DMS114 treated with DMSO at 0.1 percent for 48 hours (cell line): ENCODE measurements around the gene MTG2.
A peak's percentile ranks its signal among the peaks of the same experiment; 100 is the strongest.
"Not testable (repeated sequence)": the region's sequence is repeated elsewhere in the genome, so short reads cannot be mapped to it uniquely, and the experiment has no call there.

Experiments
- DNase-seq: peaks from one replicate; lab custom pipeline; 2025; ENCODE audit not compliant: unreplicated experiment; lab: John Stamatoyannopoulos, UW

The MTG2 gene

DNA sequence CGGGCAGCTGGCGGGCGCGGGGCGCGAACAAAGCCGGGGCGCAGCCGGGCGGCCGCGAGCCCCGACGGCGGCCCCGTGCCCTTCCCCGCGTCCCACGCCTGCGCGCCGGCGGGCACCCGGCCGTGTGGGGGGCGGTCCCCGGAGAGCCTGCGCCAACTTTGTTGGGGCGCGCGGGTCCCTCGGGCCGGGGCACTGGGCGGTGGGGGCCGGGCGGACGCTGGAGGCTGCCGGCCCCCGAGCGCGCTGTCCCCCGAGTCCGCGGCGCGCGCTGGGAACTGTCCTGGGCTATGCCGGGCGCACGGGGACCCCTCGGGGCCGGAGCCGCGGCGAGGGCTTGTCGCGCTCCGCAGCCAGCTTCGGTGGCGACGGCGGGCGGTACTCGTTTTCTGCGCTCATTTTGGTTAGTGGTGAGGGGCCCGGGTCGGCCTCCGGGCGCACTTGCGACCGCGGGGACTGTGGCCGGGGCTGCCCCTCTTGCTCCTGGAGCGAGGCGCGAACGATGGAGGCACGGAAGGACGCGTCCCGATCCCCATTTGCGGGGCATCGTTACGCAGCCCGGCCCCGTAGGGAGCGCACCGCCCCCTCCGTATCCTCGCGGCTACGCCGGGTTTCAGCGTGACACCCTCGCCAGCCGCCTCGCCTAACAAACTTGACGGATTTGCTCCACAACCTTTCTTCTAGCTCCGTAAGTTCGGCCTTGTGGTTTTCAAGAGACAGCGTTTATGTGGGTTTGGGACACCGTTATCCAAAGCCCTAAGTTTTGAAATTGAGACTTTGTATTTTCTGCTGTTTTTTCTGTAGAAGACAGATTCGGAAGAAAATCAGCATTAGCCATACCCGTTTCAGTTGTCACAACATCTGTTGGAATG, 38.6 kb upstream of the MTG2 start:
- DNase-seq, result peak; percentile 22

DNA sequence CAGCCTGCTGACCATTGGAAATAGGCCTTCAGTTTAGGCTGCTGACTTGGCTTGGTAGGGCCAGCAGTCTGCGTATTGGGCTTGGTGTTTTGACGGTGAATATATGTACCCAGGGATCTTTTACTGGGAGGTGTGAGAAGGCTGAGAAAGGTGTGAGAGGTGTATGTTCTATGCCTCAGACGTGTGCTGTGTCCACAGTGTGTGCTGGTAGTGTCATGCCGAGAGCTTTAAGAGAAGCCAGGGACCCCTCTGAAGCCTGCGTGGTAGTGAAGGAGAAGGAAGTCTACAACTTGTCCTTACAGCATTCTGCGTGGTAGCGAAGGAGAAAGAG, 37.2 kb upstream of the MTG2 start:
- no peak for DNase-seq

DNA sequence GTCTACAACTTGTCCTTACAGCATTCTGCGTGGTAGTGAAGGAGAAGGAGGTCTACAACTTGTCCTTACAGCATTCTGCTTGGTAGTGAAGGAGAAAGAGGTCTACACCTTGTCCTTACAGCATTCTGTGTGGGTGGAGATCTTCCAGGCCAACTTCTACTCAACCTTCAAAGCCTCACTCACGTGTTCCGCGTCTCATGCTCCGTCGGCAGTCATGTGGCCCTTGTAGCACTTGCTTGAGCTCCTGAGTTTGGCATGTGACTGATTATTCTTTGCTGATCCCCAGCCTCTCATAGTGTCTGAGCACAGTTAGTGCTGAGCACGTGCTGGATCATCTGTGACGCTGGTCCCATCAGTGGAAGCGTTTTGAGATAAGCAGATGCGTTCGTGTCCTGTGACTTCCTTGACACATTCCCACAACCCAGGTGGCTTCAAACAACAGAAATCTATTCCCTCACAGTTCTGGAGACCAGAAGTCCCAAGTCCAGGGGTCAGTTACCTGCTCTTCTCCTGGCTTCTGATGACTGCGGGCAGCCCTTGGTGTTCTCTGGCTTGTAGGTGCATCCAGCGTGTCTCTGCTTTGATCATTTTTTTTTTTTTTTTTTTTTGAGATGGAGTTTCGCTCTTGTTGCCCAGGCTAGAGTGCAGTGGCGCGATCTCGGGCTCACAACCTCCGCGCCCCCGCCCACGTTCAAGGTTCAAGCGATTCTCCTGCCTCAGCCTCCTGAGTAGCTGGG, 36.6 kb upstream of the MTG2 start:
- DNase-seq, result no peak

DNA sequence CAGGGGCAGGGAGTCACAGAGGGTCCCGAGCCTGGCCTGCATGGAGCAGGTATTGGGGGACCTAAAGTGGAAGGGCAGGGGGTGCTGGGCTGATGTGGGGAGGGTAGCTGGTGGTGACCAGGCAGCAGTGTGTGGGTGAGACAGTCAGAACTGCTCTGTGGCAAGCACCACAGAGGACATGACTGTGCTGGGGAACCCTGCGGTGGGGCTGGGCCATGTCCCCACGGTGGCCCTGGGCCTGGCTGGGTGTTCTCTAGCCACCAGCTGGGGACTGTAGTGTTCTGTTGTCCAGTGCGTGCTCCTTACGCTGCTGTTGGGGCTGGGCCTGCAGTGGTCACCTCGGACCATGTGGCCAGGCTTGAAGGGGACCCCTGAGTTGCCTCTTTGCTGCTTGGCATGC, 35.7 kb upstream of the MTG2 start:
- DNase-seq, result no peak

DNA sequence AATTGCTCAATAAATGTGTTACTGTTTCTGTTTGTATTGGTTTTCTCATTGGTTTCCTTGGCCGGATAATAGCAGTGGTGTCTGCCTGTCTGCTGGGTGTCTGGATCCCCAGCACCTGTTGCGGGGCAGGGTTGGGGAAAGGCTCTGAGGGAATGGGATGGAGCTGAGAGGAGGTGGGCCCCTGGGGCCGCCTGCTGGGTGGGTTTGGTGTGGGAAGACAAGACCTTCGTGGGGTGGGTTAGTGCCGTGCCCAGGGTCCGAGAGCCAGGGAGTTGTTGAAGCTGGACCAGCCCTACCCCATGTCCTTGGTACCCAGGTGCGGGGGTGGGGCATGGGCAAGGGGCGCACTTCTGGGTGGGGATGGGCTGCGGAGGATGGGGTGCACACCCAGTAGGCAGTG, 35.3 kb upstream of the MTG2 start:
- no peak for DNase-seq

DNA sequence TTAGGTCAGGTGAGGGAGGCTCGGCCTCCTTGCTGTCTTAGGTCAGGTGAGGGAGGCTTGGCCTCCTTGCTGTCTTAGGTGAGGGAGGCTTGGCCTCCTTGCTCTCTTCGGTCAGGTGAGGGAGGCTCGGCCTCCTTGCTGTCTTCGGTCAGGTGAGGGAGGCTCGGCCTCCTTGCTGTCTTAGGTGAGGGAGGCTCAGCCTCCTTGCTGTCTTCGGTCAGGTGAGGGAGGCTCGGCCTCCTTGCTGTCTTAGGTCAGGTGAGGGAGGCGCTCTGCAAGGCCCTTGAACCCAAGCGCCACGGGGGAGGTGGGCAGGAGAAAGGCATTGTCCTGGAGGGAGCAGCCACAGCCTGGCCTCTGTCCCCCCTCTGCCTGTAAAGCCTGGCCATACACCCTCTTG, 34.4 kb upstream of the MTG2 start:
- DNase-seq, result not testable (repeated sequence)

DNA sequence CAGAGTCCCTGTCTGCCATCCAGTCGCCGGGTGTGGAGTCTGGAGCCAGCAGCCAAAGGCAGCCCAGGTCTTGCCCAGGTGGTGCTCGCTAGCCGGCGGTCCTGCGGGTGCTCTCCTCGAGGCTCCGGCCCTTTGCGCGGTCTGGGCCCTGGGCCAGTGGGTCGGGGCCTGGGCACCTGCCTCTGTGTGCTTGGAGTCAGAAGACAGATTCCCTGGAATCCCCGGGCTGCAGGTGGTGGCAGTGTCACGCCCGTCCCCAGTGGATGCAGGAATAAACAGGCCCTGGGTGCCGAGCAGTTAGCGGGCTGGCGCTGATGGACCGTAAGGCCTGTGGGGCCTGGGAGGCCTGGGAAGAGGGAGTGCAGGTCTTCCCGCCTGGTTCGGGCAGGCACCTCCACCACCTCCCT, 33.9 kb upstream of the MTG2 start:
- DNase-seq, result no peak

DNA sequence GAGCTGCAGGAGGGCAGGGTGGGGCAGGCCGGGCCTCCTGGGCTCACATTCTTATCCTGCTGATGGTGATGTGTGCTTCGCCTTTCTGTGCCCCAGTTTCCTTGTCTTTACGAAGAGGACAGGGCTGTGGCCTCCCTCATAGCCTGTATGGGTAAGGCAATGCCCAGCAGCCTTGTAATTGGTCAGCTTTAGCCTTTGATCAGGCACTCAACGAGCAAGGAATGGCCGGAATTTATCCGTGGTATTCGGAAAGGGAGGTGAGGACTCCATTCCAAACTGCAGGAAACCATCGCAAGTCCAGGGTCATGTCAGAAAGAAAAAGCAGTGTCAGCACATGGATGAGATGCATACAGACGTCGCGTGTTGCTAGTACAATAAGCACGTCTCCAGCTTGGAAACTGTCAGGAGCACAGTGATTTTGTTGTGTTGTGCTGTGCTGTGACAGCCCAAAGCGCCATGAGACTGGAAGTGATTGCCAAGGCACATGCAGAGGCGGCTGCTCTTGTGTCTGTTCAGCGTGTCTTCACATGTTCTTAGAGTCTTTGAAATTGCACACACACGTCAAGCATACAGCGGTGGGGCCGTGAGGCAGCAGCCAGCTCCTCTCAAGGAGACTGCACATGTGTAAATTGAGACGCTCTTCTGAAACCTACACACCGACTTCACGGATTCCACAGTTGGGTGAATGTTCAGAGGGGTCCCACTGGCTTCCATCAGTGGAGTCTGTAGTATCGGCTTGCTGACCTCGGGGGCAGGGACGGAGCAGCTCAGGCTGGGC, 33.1 kb upstream of the MTG2 start:
- no peak for DNase-seq

DNA sequence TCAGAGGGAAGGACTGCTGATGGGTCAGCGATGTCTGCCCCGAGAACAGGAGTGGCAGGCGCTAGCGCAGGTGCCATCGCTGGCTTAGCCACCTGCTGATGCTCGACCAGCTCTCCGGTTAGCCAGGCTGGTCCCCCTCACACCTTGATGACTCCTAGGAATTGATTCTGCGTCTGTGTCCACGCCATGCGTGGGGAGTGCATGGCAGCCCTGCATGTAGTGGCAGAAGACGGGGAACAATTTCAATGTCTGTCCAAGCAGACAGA, 32.6 kb upstream of the MTG2 start:
- no peak for DNase-seq

DNA sequence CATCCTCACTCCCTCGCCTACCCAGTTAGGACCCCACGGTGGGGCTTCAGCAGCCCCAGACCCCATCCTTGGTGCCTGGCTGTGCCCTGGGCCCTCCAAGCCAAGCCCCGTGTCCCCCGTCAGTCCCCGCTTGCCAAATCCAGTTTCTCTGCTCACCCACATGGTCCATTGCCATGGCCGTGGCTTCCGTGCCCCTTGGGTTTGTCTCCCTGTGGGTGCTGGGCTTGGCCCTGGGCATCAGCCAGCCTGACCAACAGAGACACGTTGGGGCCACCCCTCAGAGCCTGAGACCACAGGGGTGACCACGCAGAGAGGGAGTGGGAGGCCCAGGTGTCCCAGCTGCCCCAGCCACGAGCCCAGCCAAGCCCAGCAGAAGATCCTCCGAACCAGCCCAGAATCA, 31.6 kb upstream of the MTG2 start:
- no peak for DNase-seq

DNA sequence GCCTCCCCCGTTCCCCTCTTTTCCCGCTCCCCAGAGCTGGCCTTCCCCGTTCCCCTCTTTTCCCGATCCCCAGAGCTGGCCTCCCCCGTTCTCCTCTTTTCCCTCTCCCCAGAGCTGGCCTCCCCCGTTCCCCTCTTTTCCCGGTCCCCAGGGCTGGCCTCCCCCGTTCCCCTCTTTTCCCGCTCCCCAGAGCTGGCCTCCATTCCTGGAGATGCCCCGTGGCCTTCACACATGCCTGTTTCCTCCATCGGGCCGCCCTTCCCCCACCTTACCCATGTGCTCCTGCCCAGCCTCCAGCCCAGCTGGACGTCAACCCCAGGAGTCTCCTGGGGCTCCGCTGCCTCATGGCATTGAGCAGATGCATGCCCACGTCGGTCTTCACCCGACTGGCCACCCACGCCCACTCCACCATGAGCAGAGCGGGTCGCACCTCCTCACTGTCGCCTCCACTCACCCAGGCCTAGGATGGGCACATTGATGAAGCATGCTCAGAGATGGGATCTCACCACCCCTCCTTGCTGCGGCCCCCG, 30.9 kb upstream of the MTG2 start:
- no peak for DNase-seq

DNA sequence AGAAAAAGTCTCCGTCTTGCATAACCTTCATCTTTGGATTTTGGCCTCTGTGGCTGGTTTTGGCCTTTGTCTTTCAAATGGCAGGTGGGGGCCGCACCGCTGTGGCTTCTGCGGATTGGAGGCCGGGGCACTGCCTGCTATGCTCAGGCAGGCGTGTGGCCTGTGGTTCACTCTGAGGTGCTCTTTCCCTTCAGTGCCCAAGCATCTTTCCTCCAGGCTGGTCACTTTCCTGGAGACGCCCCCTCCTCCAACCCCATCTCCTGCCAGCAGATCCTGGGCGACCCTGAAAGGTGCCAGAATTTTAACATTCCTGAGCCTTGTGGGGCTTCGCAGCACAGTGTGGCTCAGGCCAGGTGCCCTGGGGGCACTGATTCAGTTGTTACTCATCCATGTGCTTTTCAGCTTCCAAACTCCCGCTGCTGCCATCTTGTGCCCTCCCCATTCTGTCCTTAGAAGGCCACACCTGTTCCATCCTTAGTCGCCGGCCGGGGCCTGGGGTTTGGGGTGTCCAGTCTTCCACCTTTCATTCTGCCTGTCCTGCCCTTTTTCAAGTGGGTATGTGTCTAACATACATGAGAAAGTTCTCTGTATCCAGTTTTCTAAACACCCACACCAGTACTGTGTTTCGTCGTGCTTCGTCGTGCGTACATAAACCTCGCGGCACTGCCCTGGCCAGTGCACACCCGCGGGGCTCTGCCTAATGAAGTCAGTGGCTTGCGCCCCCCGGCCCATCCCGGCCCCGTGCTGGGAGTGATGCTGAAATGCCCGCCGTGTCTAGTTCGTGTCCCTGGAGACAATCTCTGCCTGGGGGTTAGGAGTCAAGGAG, 27.2 kb upstream of the MTG2 start:
- DNase-seq, result no peak

DNA sequence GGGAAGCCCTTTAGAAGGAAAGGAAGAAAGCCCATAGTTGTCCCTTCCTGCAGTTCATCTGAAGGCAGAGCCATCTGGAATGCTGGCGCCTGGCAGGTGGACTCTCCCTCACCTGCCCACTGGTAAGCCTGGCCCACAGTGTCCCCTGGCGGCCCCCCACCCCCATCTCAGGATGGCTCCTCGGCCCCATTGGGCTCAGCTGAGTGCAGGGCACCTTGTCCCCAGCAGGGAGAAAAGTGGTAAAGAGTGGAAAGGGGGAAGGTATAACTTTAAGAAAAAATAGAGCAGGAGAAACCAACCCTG, 26.6 kb upstream of the MTG2 start:
- no peak for DNase-seq

DNA sequence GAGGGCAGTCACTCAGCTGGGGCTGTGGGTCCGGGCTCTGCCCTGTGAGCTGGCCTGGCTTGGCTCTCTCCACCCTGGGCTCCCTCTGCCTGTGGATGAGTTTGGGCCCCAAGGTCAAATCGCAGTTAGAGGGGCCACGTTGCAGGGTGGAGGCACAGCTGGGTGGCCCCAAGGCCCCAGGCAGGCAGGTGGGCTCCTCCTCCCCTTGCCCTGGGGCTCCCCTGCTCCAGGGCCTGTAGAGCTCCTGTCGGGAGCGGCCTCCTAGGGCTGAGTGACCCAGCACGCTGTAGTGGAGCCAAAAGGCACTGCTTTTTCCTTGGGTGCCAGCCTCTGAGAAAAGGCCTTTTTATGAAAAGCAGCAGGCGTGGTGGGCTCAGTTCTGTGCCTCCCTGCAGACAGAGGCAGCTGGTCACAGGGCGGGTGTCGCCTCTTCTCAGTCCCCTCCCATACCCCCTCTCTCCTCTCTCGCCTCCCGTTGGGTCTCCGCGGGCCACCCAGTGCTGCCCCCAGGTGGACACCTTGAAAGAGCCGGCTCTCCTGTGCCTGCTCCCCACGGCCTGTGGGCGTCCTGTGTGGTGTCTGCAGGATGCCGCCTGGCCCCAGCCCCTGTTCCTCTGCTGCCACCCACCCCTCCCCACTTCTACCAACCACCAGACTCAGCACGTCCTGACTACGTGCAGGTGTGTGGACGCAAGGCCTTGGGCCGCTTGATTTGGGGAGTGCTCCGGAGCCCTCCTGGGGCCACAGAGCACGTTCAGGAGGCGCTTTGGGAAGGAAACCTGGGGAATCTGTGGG, 26.0 kb upstream of the MTG2 start:
- no peak for DNase-seq

DNA sequence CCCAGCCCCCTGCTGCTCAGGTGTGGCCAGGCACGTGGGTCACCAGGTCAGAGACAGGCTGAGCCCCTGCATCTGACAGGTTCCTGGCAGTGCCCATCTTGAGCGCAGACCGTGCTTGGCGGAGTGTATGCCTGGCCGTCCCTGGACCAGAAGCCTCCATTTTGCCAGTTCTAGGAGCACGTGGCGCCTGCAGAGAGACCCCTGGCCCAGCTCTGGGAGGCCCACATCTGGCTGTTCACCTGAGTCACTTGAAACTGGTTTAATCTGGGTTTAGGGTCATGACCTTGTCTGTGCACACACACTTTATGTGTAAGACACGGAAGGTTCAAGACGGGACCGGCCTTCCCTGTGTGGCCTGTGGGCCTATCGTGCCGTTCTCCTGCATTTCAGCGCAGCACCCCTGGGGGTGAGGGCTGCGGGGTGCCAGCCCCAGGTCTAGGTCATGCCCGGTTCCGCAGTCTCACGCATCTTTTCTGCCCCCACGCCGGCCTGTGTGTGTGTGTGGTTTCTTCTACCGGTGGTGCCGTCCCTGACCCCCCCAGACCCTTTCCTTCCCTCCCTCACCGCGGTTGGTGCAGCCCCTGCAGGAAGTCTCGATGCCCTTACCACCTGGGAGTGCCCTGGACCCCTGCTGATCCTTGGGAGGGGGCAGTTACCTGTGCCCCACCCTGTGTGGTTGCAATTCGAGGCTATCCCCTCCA, 25.3 kb upstream of the MTG2 start:
- DNase-seq, result no peak

DNA sequence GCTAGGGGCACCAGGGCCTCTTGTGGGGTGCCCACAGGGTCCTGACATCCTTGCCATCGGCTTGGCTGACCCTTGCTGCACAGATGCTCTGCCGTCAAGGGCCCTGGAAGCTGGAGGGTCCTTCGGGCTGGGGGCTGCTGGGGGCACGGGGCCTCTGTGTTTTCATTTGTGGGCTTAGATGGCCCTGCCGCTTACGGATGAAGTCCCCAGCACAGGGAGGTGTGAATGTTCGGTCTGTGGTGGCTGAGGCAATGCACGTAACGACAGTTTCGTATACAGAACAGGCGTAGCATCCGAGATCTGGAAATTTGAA, 24.8 kb upstream of the MTG2 start:
- no peak for DNase-seq

DNA sequence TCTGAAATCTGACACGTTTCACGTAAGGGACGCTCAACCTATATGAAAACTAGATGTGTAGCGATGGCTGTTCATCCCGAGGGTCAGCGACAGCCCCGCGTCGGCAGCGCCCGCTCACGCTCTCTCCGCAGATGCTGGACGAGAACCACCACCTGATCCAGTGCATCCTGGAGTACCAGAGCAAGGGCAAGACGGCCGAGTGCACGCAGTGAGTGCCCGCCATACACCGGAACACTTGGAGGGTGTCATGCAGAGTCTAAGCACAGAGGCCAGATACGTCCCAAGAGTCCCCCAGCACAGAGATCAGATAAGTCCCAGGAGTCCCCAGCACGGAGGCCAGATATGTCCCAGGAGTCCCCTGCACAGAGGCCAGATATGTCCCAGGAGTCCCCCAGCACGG, 24.3 kb upstream of the MTG2 start:
- DNase-seq, result no peak

DNA sequence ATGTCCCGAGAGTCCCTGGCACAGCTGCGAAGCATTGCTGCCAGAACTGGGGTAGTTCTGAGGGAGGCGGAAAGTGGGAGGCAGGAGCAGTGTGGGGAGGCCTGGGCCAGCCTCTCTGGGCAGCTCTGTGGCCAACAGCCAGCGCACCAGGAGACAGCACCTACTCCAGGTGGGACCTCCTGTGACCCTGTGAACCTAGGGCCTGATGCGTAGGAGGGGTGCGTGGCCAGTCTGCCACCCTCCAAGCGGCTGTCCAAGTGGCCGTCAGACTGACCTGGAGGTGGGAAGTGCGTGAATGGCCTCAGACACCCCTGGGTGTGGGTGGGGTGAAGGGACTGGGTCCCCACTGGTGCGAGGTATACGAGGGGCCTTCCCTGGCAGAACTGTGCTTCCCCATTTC, 23.8 kb upstream of the MTG2 start:
- DNase-seq, result no peak

DNA sequence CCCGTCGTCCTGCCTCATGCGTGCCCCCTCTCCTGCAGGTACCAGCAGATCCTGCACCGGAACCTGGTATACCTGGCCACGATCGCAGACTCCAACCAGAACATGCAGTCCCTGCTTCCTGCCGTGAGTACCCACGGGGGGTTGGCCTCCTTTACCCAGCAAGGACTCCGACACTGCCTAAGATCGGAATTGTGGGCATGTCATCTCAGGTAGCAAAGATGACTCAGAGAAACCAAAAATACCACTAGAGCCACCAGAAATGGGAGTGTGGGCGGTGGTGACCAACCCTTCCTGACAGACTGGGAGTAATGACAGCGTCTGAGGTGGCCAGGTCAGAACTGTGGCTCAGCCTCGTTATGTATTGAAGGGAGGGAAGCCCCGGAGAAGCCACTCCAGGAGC, 23.0 kb upstream of the MTG2 start:
- no peak for DNase-seq

DNA sequence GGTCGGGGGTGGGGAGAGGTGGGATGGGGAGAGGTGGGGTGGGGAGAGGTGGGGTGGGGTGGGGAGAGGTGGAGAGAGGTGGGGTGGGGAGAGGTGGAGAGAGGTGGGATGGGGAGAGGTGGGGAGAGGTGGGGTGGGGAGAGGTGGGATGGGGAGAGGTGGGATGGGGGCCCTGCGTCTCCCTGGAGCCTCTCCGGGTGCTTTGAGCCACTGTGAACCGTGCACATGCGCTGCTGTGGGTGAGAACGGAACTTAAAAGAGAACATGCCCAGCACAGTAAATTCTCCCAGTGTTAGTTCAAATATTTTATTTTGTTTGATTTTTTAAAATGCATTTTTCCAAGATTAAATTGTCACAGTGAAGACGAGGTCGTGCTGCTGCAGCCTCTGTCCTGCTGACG, 22.6 kb upstream of the MTG2 start:
- DNase-seq, result no peak
